Common myeloid progenitor, CD34-positive (primary cell): ENCODE measurements around the gene ABCA7.
A peak's percentile ranks its signal among the peaks of the same experiment; 100 is the strongest.

ENCODE experiments used
- CTCF ChIA-PET: fragments of 350-600 bp; sonication (Branson Sonifier 250); formaldehyde crosslinking; loops from one replicate; lab custom pipeline; 2021; ENCODE audit warnings: antibody characterized with exemption; lab: Charles Lee
- POLR2A ChIA-PET: fragments of 350-600 bp; sonication (Branson Sonifier 250); formaldehyde crosslinking; loops from one replicate; lab custom pipeline; 2021; ENCODE audit warnings: antibody characterized with exemption; lab: Charles Lee
- DNase-seq, 3 donors: peaks; one replicate each; pipeline versions ENCODE4 v3.0.0 to v3.0.0-alpha.2; 2013
- H3K27ac ChIP-seq, 2 experiments: 1 replicate in 1 of 2; 2 replicates in 1 of 2; pipeline ENCODE4 v1.7.0; 2013; ENCODE audit warnings: inconsistent platforms in 2 of 2, low read length in 2 of 2, mild to moderate bottlenecking in 2 of 2, low read depth in 1 of 2, moderate library complexity in 1 of 2; ENCODE audit not compliant: severe bottlenecking in 2 of 2, insufficient read depth in 1 of 2, poor library complexity in 1 of 2
- H3K27me3 ChIP-seq, 5 experiments: replicated peaks in 2 of 5; 1 replicate in 3 of 5; 2 replicates in 2 of 5; pipeline versions ENCODE4 v1.6.1 to v1.7.0; 2013; ENCODE audit warnings: low read length in 4 of 5, mild to moderate bottlenecking in 2 of 5, moderate library complexity in 2 of 5, inconsistent platforms in 1 of 5; ENCODE audit not compliant: insufficient read depth in 5 of 5, control insufficient read depth in 4 of 5
- H3K36me3 ChIP-seq, 4 experiments: 1 replicate in 2 of 4; 2 replicates in 2 of 4; pipeline versions ENCODE4 v1.6.1 to v1.7.0; 2013; ENCODE audit warnings: low read length in 3 of 4, control low read depth in 1 of 4, mild to moderate bottlenecking in 1 of 4; ENCODE audit not compliant: control insufficient read depth in 4 of 4, insufficient read depth in 4 of 4
- H3K4me1 ChIP-seq, 4 experiments: 1 replicate in 3 of 4; 2 replicates in 1 of 4; pipeline versions ENCODE4 v1.6.1 to v1.7.1; 2013; ENCODE audit warnings: low read length in 3 of 4, mild to moderate bottlenecking in 3 of 4, control low read depth in 1 of 4, inconsistent platforms in 1 of 4, moderate library complexity in 1 of 4; ENCODE audit not compliant: control insufficient read depth in 4 of 4, insufficient read depth in 4 of 4; ENCODE audit errors: control extremely low read depth in 1 of 4
- H3K4me3 ChIP-seq, 7 experiments: 1 replicate in 4 of 7; 2 replicates in 3 of 7; pipeline versions ENCODE4 v1.5.1 to v1.7.0; 2013; ENCODE audit warnings: mild to moderate bottlenecking in 7 of 7, low read length in 6 of 7, moderate library complexity in 6 of 7, inconsistent platforms in 2 of 7, low read depth in 2 of 7, control low read depth in 1 of 7; ENCODE audit not compliant: insufficient read depth in 4 of 7, control insufficient read depth in 1 of 7; ENCODE audit errors: extremely low read depth in 1 of 7
- H3K9me3 ChIP-seq, 5 experiments: 1 replicate in 4 of 5; 2 replicates in 1 of 5; pipeline versions ENCODE4 v1.6.1 to v1.7.1; 2013; ENCODE audit warnings: low read length in 4 of 5, mild to moderate bottlenecking in 2 of 5, inconsistent platforms in 1 of 5, low read depth in 1 of 5, moderate library complexity in 1 of 5; ENCODE audit not compliant: control insufficient read depth in 4 of 5, insufficient read depth in 2 of 5; ENCODE audit errors: control extremely low read depth in 1 of 5
- WGBS: methylation state at CpG from one replicate; pipeline ENCODE4 v1.1.5; 2013; ENCODE audit not compliant: insufficient coverage; 5-methylcytosine and 5-hydroxymethylcytosine counted together

ABCA7 gene

DNA sequence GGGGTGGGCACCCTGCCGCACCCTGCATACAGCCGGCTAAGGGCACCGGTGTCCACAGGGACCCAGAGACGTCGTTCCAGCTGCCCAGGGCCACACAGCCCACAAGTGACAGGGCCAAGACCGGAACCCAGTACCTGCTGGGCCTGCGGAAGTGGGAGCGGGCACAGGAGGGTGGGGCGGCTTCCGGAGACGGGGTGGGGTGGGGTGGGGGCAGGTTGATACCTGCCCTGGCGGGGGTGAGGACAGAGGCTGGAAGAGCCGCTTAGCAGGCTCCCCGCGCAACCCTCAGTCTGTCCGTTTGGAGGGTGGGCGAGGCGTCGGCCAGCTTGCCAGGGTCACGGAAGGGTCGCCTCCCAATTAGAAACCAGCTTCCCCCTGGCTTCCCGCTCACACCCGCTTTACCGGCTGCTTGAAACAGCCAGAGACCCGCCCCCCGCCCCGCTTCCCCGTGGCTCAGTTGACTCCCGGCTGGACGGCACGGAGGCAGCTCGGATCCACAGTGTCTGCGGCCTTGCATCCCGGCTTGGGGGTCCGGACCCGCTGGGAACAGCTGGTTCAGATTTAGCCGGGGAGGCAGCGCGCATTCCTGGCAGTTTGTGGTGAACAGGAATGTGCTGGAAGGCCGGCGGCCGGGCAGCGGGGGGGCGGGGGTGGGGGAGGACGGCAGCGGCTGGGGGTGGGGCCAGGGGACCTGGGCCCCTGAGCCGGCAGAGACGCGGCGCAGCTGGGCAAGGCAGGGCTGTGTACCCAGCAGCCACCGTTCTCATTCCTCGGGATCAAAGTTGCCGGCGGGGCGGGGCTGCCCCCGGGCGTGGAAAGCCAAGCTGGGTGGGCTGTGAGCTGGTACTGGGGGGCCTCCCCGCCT is 11.6 kb upstream of the ABCA7 start:
- peak overlapping the region in 1 of 2 experiments; percentile 85 for H3K27ac ChIP-seq
- no peak for DNase-seq
- peaks cover 0 to 33% (median 21%) of the 10 kb centered on the region in 4 experiments for H3K4me1 ChIP-seq
- WGBS = 1% methylated on average over 39 of the region's 58 CpGs
- H3K9me3 ChIP-seq = no peaks in the 10 kb centered on the region
- H3K27me3 ChIP-seq = no peaks in the 10 kb centered on the region
- peak overlapping the region; percentile 15 to 92 (median 81) for H3K4me3 ChIP-seq
- ChIA-PET POLR2A (interaction anchor here (0.7 to 1.0 kb wide), 2 partner anchors 10 to 40 kb away, joined by 3 to 7 read pairs; no protein-coding TSS in a partner anchor), CTCF (interaction anchor here (1.1 to 5.3 kb wide), 4 partner anchors 10 to 212 kb away, joined by 4 to 44 read pairs (median 4); partner anchors contain the start of gene ABCA7)
- peaks cover 0 to 27% (median 22%) of the 10 kb centered on the region in 4 experiments for H3K36me3 ChIP-seq

DNA sequence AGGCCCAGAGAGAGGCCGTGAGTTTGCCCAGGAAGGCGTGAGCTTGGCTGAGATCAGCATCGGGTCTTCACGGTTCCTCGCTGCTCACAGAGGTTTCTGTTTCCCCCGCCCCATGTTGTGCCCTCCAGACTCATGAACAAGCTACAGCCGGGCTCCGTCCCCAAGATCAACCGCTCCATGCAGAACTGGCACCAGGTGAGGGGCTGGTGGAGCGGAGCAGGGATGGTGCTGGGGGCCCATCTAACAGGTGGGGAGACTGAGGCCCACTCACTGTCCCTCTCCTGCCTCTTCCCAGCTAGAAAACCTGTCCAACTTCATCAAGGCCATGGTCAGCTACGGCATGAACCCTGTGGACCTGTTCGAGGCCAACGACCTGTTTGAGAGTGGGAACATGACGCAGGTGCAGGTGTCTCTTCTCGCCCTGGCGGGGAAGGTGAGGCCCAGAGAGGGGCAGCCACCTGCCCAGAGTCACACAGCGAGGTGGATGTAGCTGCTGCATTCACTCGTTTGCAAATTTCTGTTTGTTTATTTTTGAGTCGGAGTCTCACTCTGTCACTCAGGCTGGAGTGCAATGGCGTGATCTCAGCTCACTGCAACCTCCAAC is 7.5 kb upstream of the ABCA7 start:
- CTCF ChIA-PET = interaction anchor here (0.6 to 2.4 kb wide), 7 partner anchors 9 to 85 kb away, joined by 3 to 9 read pairs (median 4); partner anchors contain the start of gene RNU6-2
- peaks cover 0 to 24% (median 14%) of the 10 kb centered on the region in 4 experiments for H3K4me1 ChIP-seq
- POLR2A ChIA-PET = no interaction called here
- no peak for DNase-seq
- WGBS = 97% methylated on average over 19 of the region's 20 CpGs
- H3K27ac ChIP-seq = no peak overlapping the region
- H3K36me3 ChIP-seq = peaks cover 0 to 44% (median 35%) of the 10 kb centered on the region in 4 experiments
- no peaks in the 10 kb centered on the region for H3K27me3 ChIP-seq
- no peak overlapping the region for H3K4me3 ChIP-seq
- H3K9me3 ChIP-seq = no peaks in the 10 kb centered on the region

DNA sequence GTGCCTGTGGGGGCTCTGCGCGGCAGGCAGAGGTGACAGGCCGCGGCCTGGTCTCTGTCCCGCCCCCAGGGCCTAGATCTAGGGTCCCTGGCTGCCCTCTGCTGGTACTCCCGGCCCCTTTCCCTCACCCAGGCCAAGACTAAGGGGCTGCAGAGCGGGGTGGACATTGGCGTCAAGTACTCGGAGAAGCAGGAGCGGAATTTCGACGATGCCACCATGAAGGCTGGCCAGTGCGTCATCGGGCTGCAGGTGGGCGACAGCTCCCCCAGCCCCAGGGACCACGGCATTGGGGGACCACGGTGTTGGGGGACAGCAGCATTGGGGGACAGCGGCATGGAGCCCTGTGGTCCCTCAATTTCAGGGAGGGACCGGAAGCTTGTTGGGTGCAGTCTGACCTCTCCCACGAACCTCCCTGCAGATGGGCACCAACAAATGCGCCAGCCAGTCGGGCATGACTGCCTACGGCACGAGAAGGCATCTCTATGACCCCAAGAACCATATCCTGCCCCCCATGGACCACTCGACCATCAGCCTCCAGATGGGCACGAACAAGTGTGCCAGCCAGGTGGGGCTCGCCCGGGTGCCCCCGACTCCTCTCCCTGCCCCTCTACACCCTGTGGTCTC is 3.8 kb upstream of the ABCA7 start:
- Histone ChIP-seq H3K36me3 (peaks cover 0 to 36% (median 28%) of the 10 kb centered on the region in 4 experiments), H3K27me3 (no peaks in the 10 kb centered on the region), H3K9me3 (no peaks in the 10 kb centered on the region), H3K4me3 (no peak overlapping the region), H3K27ac (no peak overlapping the region), H3K4me1 (peaks cover 6 to 41% (median 38%) of the 10 kb centered on the region in 4 experiments)
- ChIA-PET POLR2A (no interaction called here), CTCF (interaction anchor here (1.4 to 7.2 kb wide), 3 partner anchors 8 to 209 kb away, joined by 3 to 44 read pairs (median 6); partner anchors contain the start of gene CNN2)
- 93% methylated on average over 18 of the region's 29 CpGs for WGBS
- DNase-seq = no peak

DNA sequence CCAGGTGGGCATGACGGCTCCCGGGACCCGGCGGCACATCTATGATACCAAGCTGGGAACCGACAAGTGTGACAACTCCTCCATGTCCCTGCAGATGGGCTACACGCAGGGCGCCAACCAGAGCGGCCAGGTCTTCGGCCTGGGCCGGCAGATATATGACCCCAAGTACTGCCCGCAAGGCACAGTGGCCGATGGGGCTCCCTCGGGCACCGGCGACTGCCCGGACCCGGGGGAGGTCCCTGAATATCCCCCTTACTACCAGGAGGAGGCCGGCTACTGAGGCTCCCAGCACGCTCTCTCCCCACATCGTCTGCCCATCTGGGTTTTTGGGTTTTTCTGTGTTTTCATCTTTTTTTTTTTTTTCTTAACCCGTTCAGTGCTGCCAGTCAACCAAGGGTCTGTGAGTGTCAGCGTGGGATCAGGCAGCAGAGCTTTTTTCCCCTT is 2.3 kb upstream of the ABCA7 start:
- H3K36me3 ChIP-seq = peaks cover 0 to 31% (median 19%) of the 10 kb centered on the region in 4 experiments
- 70% methylated on average over 15 of the region's 22 CpGs for WGBS
- ChIA-PET POLR2A (interaction anchor here (0.6 to 1.4 kb wide), 5 partner anchors 9 to 1587 kb away, joined by 3 to 4 read pairs (median 3); partner anchors contain the start of genes ARHGAP45 and CNN2), CTCF (interaction anchor here (0.9 to 7.2 kb wide), 4 partner anchors 9 to 56 kb away, joined by 3 to 44 read pairs (median 3); partner anchors contain the start of gene CNN2)
- no peak for DNase-seq
- H3K27ac ChIP-seq = peak overlapping the region in 1 of 2 experiments; percentile 74
- peaks cover 6 to 46% (median 44%) of the 10 kb centered on the region in 4 experiments for H3K4me1 ChIP-seq
- H3K9me3 ChIP-seq = no peaks in the 10 kb centered on the region
- peak overlapping the region in 4 of 7 experiments; percentile 27 to 57 (median 45) for H3K4me3 ChIP-seq
- H3K27me3 ChIP-seq = no peaks in the 10 kb centered on the region

DNA sequence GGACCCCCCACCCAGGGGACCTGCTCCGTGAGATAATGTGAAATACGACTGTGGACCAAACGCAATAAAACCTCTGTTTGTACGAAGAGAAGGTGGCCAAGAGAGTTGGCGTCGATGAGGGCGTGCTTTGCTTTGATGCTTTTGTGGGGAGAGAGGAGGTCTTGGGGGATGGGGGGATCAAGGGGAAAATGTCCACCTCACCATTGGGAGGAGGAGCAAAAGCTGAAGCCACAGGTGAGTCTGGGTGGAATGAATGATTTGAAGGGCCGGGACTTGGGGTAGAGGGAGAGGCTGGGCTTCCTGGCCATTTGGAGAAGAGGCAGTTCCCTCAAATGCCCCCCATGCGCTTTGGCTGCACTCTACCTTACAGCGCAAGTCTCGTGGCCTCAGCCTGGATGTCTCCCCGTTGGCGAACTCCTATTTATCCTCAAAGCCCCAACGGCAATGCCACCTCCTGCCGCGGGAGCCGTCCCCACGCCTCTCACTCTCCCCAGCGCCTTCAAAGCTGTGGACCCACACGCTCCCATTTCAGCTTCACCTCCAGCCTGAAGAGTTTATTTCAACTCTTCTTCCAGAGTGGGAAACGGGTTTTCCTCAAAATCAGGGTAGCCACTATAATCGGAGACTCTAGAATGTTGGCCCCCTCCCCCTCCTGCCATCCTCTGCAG is 795 bp upstream of the ABCA7 start:
- Histone ChIP-seq H3K27me3 (no peaks in the 10 kb centered on the region), H3K36me3 (peaks cover 0 to 25% (median 12%) of the 10 kb centered on the region in 4 experiments), H3K9me3 (no peaks in the 10 kb centered on the region), H3K27ac (no peak overlapping the region), H3K4me3 (peak overlapping the region in 5 of 7 experiments; percentile 15 to 80 (median 74)), H3K4me1 (peaks cover 6 to 46% (median 44%) of the 10 kb centered on the region in 4 experiments)
- 78% methylated on average over 18 of the region's 22 CpGs for WGBS
- POLR2A ChIA-PET = interaction anchor here (0.8 to 1.4 kb wide), 4 partner anchors 13 to 28 kb away, joined by 3 read pairs; partner anchors contain the start of genes ARHGAP45, CNN2 and RNU6-2
- no peak for DNase-seq
- CTCF ChIA-PET = interaction anchor here (1.0 to 7.2 kb wide), 3 partner anchors 11 to 50 kb away, joined by 3 to 44 read pairs (median 18); partner anchors contain the start of genes ARHGAP45 and CNN2
